Breast epithelium (tissue), 3 donors: Measurements from ENCODE around the gene LILRB1.

Experiments
- POLR2A ChIP-seq: fragments of 450-650 bp; IDR thresholded peaks from one replicate; pipeline ENCODE4 v1.6.1; 2016; ENCODE audit warnings: antibody characterized with exemption, mild to moderate bottlenecking, moderate library complexity
- TF ChIP-seq, protein P1 (sequence below), 3 donors: fragments of 450-650 bp; IDR thresholded peaks; one replicate each; pipeline ENCODE4 v1.5.1; 2016 to 2017; ENCODE audit warnings: antibody characterized with exemption in 3 of 3, mild to moderate bottlenecking in 3 of 3, moderate library complexity in 3 of 3

DNA sequence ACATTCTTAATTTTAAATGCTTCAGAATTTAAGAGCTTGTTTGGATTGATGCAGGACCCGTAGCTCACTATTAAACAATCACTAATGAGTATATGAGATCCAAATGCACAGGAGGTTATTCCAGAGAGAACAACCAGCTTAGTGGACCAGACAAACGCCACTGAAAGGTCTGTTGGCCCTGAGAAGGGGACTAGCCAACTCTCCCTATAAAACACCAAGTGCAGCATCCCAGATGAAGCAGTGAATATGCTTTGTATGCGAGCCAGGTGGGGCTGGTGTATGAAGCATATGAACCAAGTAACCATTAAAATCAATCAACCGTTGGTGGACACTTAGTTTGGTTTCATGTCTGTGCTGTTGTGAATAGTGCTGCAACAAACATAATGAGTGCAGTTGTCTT lies 9.8 kb upstream of the LILRB1 start:
- TF ChIP-seq, protein P1, sequence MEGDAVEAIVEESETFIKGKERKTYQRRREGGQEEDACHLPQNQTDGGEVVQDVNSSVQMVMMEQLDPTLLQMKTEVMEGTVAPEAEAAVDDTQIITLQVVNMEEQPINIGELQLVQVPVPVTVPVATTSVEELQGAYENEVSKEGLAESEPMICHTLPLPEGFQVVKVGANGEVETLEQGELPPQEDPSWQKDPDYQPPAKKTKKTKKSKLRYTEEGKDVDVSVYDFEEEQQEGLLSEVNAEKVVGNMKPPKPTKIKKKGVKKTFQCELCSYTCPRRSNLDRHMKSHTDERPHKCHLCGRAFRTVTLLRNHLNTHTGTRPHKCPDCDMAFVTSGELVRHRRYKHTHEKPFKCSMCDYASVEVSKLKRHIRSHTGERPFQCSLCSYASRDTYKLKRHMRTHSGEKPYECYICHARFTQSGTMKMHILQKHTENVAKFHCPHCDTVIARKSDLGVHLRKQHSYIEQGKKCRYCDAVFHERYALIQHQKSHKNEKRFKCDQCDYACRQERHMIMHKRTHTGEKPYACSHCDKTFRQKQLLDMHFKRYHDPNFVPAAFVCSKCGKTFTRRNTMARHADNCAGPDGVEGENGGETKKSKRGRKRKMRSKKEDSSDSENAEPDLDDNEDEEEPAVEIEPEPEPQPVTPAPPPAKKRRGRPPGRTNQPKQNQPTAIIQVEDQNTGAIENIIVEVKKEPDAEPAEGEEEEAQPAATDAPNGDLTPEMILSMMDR (IDR thresholded peaks at IDR 0.05) = no peak
- no peak for TF ChIP-seq POLR2A
